ENCODE measurements around the gene NCBP3. TPM values are rescaled to one million over a fixed set of nuclear protein-coding genes. Genes with fewer than 3 reads are reported as not detected.
A peak's percentile ranks its signal among the peaks of the same experiment; 100 is the strongest.

NCBP3 gene
- total and polyA plus RNA-seq, 9 of the 15 experiments (the other 6 are each of a cell fraction or from before 2014, with no cell fraction given): 3.1 to 25.5 (median 20.5) TPM

- TF ChIP-seq, protein P1, sequence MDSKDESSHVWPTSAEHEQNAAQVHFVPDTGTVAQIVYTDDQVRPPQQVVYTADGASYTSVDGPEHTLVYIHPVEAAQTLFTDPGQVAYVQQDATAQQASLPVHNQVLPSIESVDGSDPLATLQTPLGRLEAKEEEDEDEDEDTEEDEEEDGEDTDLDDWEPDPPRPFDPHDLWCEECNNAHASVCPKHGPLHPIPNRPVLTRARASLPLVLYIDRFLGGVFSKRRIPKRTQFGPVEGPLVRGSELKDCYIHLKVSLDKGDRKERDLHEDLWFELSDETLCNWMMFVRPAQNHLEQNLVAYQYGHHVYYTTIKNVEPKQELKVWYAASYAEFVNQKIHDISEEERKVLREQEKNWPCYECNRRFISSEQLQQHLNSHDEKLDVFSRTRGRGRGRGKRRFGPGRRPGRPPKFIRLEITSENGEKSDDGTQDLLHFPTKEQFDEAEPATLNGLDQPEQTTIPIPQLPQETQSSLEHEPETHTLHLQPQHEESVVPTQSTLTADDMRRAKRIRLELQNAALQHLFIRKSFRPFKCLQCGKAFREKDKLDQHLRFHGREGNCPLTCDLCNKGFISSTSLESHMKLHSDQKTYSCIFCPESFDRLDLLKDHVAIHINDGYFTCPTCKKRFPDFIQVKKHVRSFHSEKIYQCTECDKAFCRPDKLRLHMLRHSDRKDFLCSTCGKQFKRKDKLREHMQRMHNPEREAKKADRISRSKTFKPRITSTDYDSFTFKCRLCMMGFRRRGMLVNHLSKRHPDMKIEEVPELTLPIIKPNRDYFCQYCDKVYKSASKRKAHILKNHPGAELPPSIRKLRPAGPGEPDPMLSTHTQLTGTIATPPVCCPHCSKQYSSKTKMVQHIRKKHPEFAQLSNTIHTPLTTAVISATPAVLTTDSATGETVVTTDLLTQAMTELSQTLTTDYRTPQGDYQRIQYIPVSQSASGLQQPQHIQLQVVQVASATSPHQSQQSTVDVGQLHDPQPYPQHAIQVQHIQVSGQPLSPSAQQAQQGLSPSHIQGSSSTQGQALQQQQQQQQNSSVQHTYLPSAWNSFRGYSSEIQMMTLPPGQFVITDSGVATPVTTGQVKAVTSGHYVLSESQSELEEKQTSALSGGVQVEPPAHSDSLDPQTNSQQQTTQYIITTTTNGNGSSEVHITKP (IDR thresholded peaks at IDR 0.05; ENCODE audit: partially characterized antibody): no peak
- TF ChIP-seq POLR2A (conservative IDR thresholded peaks at IDR 0.05): no peak
- no peak for TF ChIP-seq ZNF12 (CRISPR knock-in tag; IDR thresholded peaks at IDR 0.05)
- no peak for TF ChIP-seq NFRKB (IDR thresholded peaks at IDR 0.05; ENCODE audit: low read depth)
- TF ChIP-seq TEAD1 (CRISPR knock-in tag; IDR thresholded peaks at IDR 0.05): no peak
- TF ChIP-seq, protein P2, sequence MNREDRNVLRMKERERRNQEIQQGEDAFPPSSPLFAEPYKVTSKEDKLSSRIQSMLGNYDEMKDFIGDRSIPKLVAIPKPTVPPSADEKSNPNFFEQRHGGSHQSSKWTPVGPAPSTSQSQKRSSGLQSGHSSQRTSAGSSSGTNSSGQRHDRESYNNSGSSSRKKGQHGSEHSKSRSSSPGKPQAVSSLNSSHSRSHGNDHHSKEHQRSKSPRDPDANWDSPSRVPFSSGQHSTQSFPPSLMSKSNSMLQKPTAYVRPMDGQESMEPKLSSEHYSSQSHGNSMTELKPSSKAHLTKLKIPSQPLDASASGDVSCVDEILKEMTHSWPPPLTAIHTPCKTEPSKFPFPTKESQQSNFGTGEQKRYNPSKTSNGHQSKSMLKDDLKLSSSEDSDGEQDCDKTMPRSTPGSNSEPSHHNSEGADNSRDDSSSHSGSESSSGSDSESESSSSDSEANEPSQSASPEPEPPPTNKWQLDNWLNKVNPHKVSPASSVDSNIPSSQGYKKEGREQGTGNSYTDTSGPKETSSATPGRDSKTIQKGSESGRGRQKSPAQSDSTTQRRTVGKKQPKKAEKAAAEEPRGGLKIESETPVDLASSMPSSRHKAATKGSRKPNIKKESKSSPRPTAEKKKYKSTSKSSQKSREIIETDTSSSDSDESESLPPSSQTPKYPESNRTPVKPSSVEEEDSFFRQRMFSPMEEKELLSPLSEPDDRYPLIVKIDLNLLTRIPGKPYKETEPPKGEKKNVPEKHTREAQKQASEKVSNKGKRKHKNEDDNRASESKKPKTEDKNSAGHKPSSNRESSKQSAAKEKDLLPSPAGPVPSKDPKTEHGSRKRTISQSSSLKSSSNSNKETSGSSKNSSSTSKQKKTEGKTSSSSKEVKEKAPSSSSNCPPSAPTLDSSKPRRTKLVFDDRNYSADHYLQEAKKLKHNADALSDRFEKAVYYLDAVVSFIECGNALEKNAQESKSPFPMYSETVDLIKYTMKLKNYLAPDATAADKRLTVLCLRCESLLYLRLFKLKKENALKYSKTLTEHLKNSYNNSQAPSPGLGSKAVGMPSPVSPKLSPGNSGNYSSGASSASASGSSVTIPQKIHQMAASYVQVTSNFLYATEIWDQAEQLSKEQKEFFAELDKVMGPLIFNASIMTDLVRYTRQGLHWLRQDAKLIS (CRISPR knock-in tag; IDR thresholded peaks at IDR 0.05): 0 out of 2 replicates have a peak, but pooled peaks have one; percentile 65
- TF ChIP-seq ZNF431 (CRISPR knock-in tag; IDR thresholded peaks at IDR 0.05): no peak
- TF ChIP-seq ARNT (IDR thresholded peaks at IDR 0.05): no peak
- TF ChIP-seq FUS (optimal IDR thresholded peaks at IDR 0.05; ENCODE audit: low read depth, low read length): peak; percentile 23
- TF ChIP-seq ZNF830 (CRISPR knock-in tag; IDR thresholded peaks at IDR 0.05): no peak
- TF ChIP-seq SAFB2 (IDR thresholded peaks at IDR 0.05; ENCODE audit: borderline replicate concordance, low read depth, low read length, severe bottlenecking): no peak
- no peak for TF ChIP-seq POLR2H (tag; IDR thresholded peaks at IDR 0.05; ENCODE audit: low read depth)
- peak; percentile 75 for TF ChIP-seq MYC (IDR thresholded peaks at IDR 0.05; ENCODE audit: low read depth, low read length)
- TF ChIP-seq MYC (CRISPR knock-in tag; IDR thresholded peaks at IDR 0.05; ENCODE audit: borderline replicate concordance, low read depth): no peak
- TF ChIP-seq NR2F6 (CRISPR knock-in tag; IDR thresholded peaks at IDR 0.05): no peak
- 0 out of 2 replicates have a peak, but pooled peaks have one; percentile 10 for TF ChIP-seq KLF13 (tag; IDR thresholded peaks at IDR 0.05; ENCODE audit: borderline replicate concordance, low read depth)
- TF ChIP-seq CEBPB (tag; IDR thresholded peaks at IDR 0.05): no peak
- TF ChIP-seq ZNF639 (CRISPR knock-in tag; conservative IDR thresholded peaks at IDR 0.05 in 1 of 2, IDR thresholded peaks at IDR 0.05 in 1 of 2): no peak
- peak; percentile 70; the same call in 1 of the 2 replicates for TF ChIP-seq RAD51 (IDR thresholded peaks at IDR 0.05; ENCODE audit: borderline replicate concordance, low read depth)
Observed at GRCh38 chr17:3892095-3892998, 46.3 kb upstream of the NCBP3 start (continued).
